ENCODE measurements around the gene PLCH1.
A peak's percentile ranks its signal among the peaks of the same experiment; 100 is the strongest.
"Not testable (repeated sequence)": the region's sequence is repeated elsewhere in the genome, so short reads cannot be mapped to it uniquely, and the experiment has no call there.

PLCH1 gene

GRCh38 chr3:155411500-155412223, 333.2 kb downstream of the PLCH1 start:
- TF ChIP-seq CTCF (IDR thresholded peaks at IDR 0.05) (peak; percentile 27; the same call in 1 of the 2 replicates), ZFX (IDR thresholded peaks at IDR 0.05; ENCODE audit: borderline replicate concordance) (no peak)

GRCh38 chr3:155409336-155409735, 335.5 kb downstream of the PLCH1 start:
- no peak for TF ChIP-seq ZFX (IDR thresholded peaks at IDR 0.05; ENCODE audit: borderline replicate concordance)
- no peak overlapping the region for H3K27ac ChIP-seq

More at GRCh38 chr3:155411500-155412223, 333.2 kb downstream of the PLCH1 start:
- no peak overlapping the region for H3K27ac ChIP-seq

GRCh38 chr3:155407971-155408370, 336.9 kb downstream of the PLCH1 start:
- no peak overlapping the region for H3K27ac ChIP-seq
- TF ChIP-seq CTCF (IDR thresholded peaks at IDR 0.05) (no peak), ZFX (IDR thresholded peaks at IDR 0.05; ENCODE audit: borderline replicate concordance) (no peak)

- H3K27ac ChIP-seq = no peak overlapping the region
- no peak for TF ChIP-seq CTCF (IDR thresholded peaks at IDR 0.05)
- TF ChIP-seq ZFX (IDR thresholded peaks at IDR 0.05; ENCODE audit: borderline replicate concordance) = no peak
Measured at GRCh38 chr3:155407331-155407730, 337.5 kb downstream of the PLCH1 start.

- no peak overlapping the region for H3K27ac ChIP-seq
- no peak for TF ChIP-seq CTCF (IDR thresholded peaks at IDR 0.05)
- TF ChIP-seq ZFX (IDR thresholded peaks at IDR 0.05; ENCODE audit: borderline replicate concordance) = no peak
Measured at GRCh38 chr3:155404486-155404885, 340.4 kb downstream of the PLCH1 start.

- TF ChIP-seq CTCF (IDR thresholded peaks at IDR 0.05) (no peak), ZFX (IDR thresholded peaks at IDR 0.05; ENCODE audit: borderline replicate concordance) (no peak)
Measured at GRCh38 chr3:155402656-155403055, 342.2 kb downstream of the PLCH1 start.

GRCh38 chr3:155398046-155398445, 346.8 kb downstream of the PLCH1 start:
- no peak for TF ChIP-seq ZFX (IDR thresholded peaks at IDR 0.05; ENCODE audit: borderline replicate concordance)
- TF ChIP-seq CTCF (IDR thresholded peaks at IDR 0.05) = no peak
- no peak overlapping the region for H3K27ac ChIP-seq

More at GRCh38 chr3:155402656-155403055, 342.2 kb downstream of the PLCH1 start:
- H3K27ac ChIP-seq = no peak overlapping the region

- H3K27ac ChIP-seq = not testable (repeated sequence)
Measured at GRCh38 chr3:155394896-155395295, 350.0 kb downstream of the PLCH1 start.

Data from 22Rv1 (cell line).